Fibroblast of the conjunctiva (primary cell): ENCODE results near the gene S100A8.
"Not testable (repeated sequence)": the region's sequence is repeated elsewhere in the genome, so short reads cannot be mapped to it uniquely, and the experiment has no call there.

Experiments
- DNase-seq: peaks from one replicate; pipeline ENCODE4 v3.0.0-alpha.2; 2010; ENCODE audit warnings: low read depth

Gene S100A8

GRCh38 chr1:153415850-153416570, 25.1 kb upstream of the S100A8 start, which contains the start of gene S100A7A:
S100A7A (plus strand) TSS chr1:153416520; CDS start chr1:153418083, 1,563 bp downstream.
- DNase-seq, result no peak

GRCh38 chr1:153413961-153414360, 23.1 kb upstream of the S100A8 start:
- DNase-seq, result not testable (repeated sequence)

GRCh38 chr1:153407274-153407673, 16.4 kb upstream of the S100A8 start:
- DNase-seq, result not testable (repeated sequence)

GRCh38 chr1:153405825-153406599, 15.1 kb upstream of the S100A8 start:
- DNase-seq, result not testable (repeated sequence)

GRCh38 chr1:153404768-153405167, 13.9 kb upstream of the S100A8 start:
- DNase-seq, result no peak

GRCh38 chr1:153404086-153404635, 13.3 kb upstream of the S100A8 start:
- DNase-seq, result no peak

GRCh38 chr1:153403421-153404085, 12.7 kb upstream of the S100A8 start:
- no peak for DNase-seq

GRCh38 chr1:153402226-153402625, 11.4 kb upstream of the S100A8 start:
- no peak for DNase-seq

- no peak for DNase-seq
These were observed 10.6 kb upstream of the S100A8 start for GRCh38 chr1:153401461-153401860.

- DNase-seq, result no peak
These were observed 9.4 kb upstream of the S100A8 start for GRCh38 chr1:153400244-153400643.

- DNase-seq, result no peak
These were observed 8.7 kb upstream of the S100A8 start for GRCh38 chr1:153399401-153400055.

GRCh38 chr1:153397924-153398651, 7.2 kb upstream of the S100A8 start:
- no peak for DNase-seq

GRCh38 chr1:153397051-153397923, 6.4 kb upstream of the S100A8 start:
- DNase-seq, result no peak

- no peak for DNase-seq
These were observed 5.6 kb upstream of the S100A8 start for GRCh38 chr1:153396461-153396860.

GRCh38 chr1:153395776-153396175, 4.9 kb upstream of the S100A8 start:
- no peak for DNase-seq

- DNase-seq, result no peak
These were observed 4.3 kb upstream of the S100A8 start for GRCh38 chr1:153395136-153395685.

GRCh38 chr1:153394391-153394790, 3.5 kb upstream of the S100A8 start:
- no peak for DNase-seq

- no peak for DNase-seq
These were observed 3.1 kb upstream of the S100A8 start for GRCh38 chr1:153393926-153394325.

GRCh38 chr1:153392822-153393221, 1.9 kb upstream of the S100A8 start:
- DNase-seq, result no peak

- DNase-seq, result no peak
These were observed 1.4 kb upstream of the S100A8 start for GRCh38 chr1:153392258-153392657.
